CD4-positive, alpha-beta T cell treated with Interleukin-1 beta for 1 hour (primary cell): ENCODE measurements around the gene TEF.

Source experiments
- DNase-seq, 2 donors: peaks; one replicate each; pipeline ENCODE4 v3.0.0-alpha.2; 2020 to 2022

TEF gene

GRCh38 chr22:41355895-41356294 lies 25.8 kb upstream of the TEF start:
- DNase-seq = no peak

GRCh38 chr22:41356430-41357028 lies 25.2 kb upstream of the TEF start:
- DNase-seq = no peak

GRCh38 chr22:41357191-41357590 lies 24.6 kb upstream of the TEF start:
- DNase-seq = no peak

- DNase-seq = no peak
Measured at GRCh38 chr22:41358927-41359326, 22.8 kb upstream of the TEF start.

- DNase-seq = no peak
Measured at GRCh38 chr22:41359376-41359775, 22.4 kb upstream of the TEF start.

GRCh38 chr22:41360126-41360525 lies 21.6 kb upstream of the TEF start:
- DNase-seq = no peak

- no peak for DNase-seq
Measured at GRCh38 chr22:41361716-41362310, 19.9 kb upstream of the TEF start.

- DNase-seq = no peak
Measured at GRCh38 chr22:41362615-41363014, 19.1 kb upstream of the TEF start.

GRCh38 chr22:41364233-41364632 lies 17.5 kb upstream of the TEF start:
- no peak for DNase-seq

- DNase-seq = no peak
Measured at GRCh38 chr22:41364955-41365354, 16.8 kb upstream of the TEF start.

- no peak for DNase-seq
Measured at GRCh38 chr22:41365425-41365824, 16.3 kb upstream of the TEF start.

GRCh38 chr22:41366323-41367029 lies 15.3 kb upstream of the TEF start:
- no peak for DNase-seq

- DNase-seq = peak in 1 of 2 donors; percentile 38
Measured at GRCh38 chr22:41367039-41367679, 14.6 kb upstream of the TEF start.

GRCh38 chr22:41367680-41368542 lies 13.8 kb upstream of the TEF start:
- DNase-seq = no peak

- no peak for DNase-seq
Measured at GRCh38 chr22:41368543-41369423, 13.0 kb upstream of the TEF start.

GRCh38 chr22:41369424-41369745 lies 12.4 kb upstream of the TEF start:
- DNase-seq = no peak

GRCh38 chr22:41369837-41370236 lies 11.9 kb upstream of the TEF start:
- no peak for DNase-seq

- DNase-seq = no peak
Measured at GRCh38 chr22:41377846-41378245, 3.9 kb upstream of the TEF start.

GRCh38 chr22:41380993-41381328 lies 781 bp upstream of the TEF start:
- no peak for DNase-seq

- DNase-seq = peak; percentile 54 to 60
Measured at GRCh38 chr22:41382098-41382578, 396 bp downstream of the TEF start.

- no peak for DNase-seq
Measured at GRCh38 chr22:41382610-41383009, 868 bp downstream of the TEF start.

- DNase-seq = no peak
Measured at GRCh38 chr22:41383085-41383484, 1.3 kb downstream of the TEF start.
